Nephron progenitor cell (in vitro differentiated cells): Measurements from ENCODE around the gene PTPRK.
"Not testable (repeated sequence)": the region's sequence is repeated elsewhere in the genome, so short reads cannot be mapped to it uniquely, and the experiment has no call there.

ENCODE experiments used
- DNase-seq: peaks from one replicate; pipeline ENCODE4 v3.0.0; 2021
- H3K27ac Mint-ChIP-seq: 2 replicates; pipeline ENCODE4 v1.8.0; 2021; ENCODE audit warnings: mild to moderate bottlenecking, moderate library complexity, mixed read lengths
- H3K27me3 Mint-ChIP-seq: 2 replicates; pipeline ENCODE4 v1.8.0; 2021; ENCODE audit warnings: mild to moderate bottlenecking, low read depth, mixed read lengths; ENCODE audit not compliant: poor library complexity
- H3K36me3 Mint-ChIP-seq: 2 replicates; pipeline ENCODE4 v1.8.0; 2021; ENCODE audit warnings: low read depth, mixed read lengths
- H3K4me1 Mint-ChIP-seq: 2 replicates; pipeline ENCODE4 v1.8.0; 2021; ENCODE audit warnings: mixed read lengths
- H3K4me3 Mint-ChIP-seq: 2 replicates; pipeline ENCODE4 v1.8.0; 2021; ENCODE audit warnings: mild to moderate bottlenecking, moderate library complexity, mixed read lengths
- H3K9me3 Mint-ChIP-seq: 2 replicates; pipeline ENCODE4 v1.8.0; 2021; ENCODE audit warnings: mild to moderate bottlenecking, moderate library complexity, mixed read lengths
- CTCF ChIP-seq: fragments of 200-600 bp; sonication (generic); IDR thresholded peaks from 2 replicates; pipeline ENCODE4 v1.5.0; 2021; ENCODE audit warnings: antibody characterized with exemption

The PTPRK gene

GRCh38 chr6:127933852-127934840, 586.3 kb downstream of the PTPRK start:
- Mint-ChIP-seq H3K27ac (no peak overlapping the region), H3K9me3 (peaks cover 16% of the 10 kb centered on the region), H3K4me3 (no peak overlapping the region), H3K4me1 (no peaks in the 10 kb centered on the region), H3K27me3 (no peaks in the 10 kb centered on the region), H3K36me3 (no peaks in the 10 kb centered on the region)
- no peak for DNase-seq
- TF ChIP-seq CTCF, result no peak

GRCh38 chr6:127933137-127933536, 587.3 kb downstream of the PTPRK start:
- H3K27ac Mint-ChIP-seq, result no peak overlapping the region
- H3K27me3 Mint-ChIP-seq, result peaks cover 5% of the 10 kb centered on the region
- no peak overlapping the region for H3K4me3 Mint-ChIP-seq
- H3K9me3 Mint-ChIP-seq, result peaks cover 22% of the 10 kb centered on the region
- DNase-seq, result no peak
- H3K36me3 Mint-ChIP-seq, result no peaks in the 10 kb centered on the region
- no peak for TF ChIP-seq CTCF
- H3K4me1 Mint-ChIP-seq, result no peaks in the 10 kb centered on the region

- H3K36me3 Mint-ChIP-seq, result no peaks in the 10 kb centered on the region
- no peak for DNase-seq
- TF ChIP-seq CTCF, result no peak
- no peak overlapping the region for H3K27ac Mint-ChIP-seq
- H3K4me3 Mint-ChIP-seq, result no peak overlapping the region
- peaks cover 5% of the 10 kb centered on the region for H3K27me3 Mint-ChIP-seq
- no peaks in the 10 kb centered on the region for H3K4me1 Mint-ChIP-seq
- H3K9me3 Mint-ChIP-seq, result peaks cover 23% of the 10 kb centered on the region
Observed at GRCh38 chr6:127932708-127933107, 587.7 kb downstream of the PTPRK start.

GRCh38 chr6:127926441-127926840, 594.0 kb downstream of the PTPRK start:
- H3K27ac Mint-ChIP-seq, H3K27me3 Mint-ChIP-seq, DNase-seq, H3K36me3 Mint-ChIP-seq, H3K4me3 Mint-ChIP-seq, H3K4me1 Mint-ChIP-seq: not testable (repeated sequence)
- H3K9me3 Mint-ChIP-seq, result peaks cover 32% of the 10 kb centered on the region

- no peak for TF ChIP-seq CTCF
- DNase-seq, result no peak
- H3K9me3 Mint-ChIP-seq, result peaks cover 31% of the 10 kb centered on the region
- H3K4me3 Mint-ChIP-seq, result no peak overlapping the region
- no peak overlapping the region for H3K27ac Mint-ChIP-seq
- H3K36me3 Mint-ChIP-seq, result no peaks in the 10 kb centered on the region
- peaks cover 22% of the 10 kb centered on the region for H3K4me1 Mint-ChIP-seq
- H3K27me3 Mint-ChIP-seq, result peaks cover 5% of the 10 kb centered on the region
Observed at GRCh38 chr6:127924440-127924839, 596.0 kb downstream of the PTPRK start.

GRCh38 chr6:127924031-127924430, 596.4 kb downstream of the PTPRK start:
- Mint-ChIP-seq H3K36me3 (no peaks in the 10 kb centered on the region), H3K4me1 (peaks cover 24% of the 10 kb centered on the region), H3K27me3 (peaks cover 4% of the 10 kb centered on the region), H3K27ac (no peak overlapping the region), H3K9me3 (peaks cover 28% of the 10 kb centered on the region), H3K4me3 (no peak overlapping the region)
- no peak for DNase-seq
- TF ChIP-seq CTCF, result no peak
